ENCODE data around the gene ARID1B. TPM values are rescaled to one million over a fixed set of nuclear protein-coding genes. Genes with fewer than 3 reads are reported as not detected.

The ARID1B gene
- total and polyA plus RNA-seq, 12 donors: 13.3 to 85.6 (median 50.9) TPM

- H3K4me3 ChIP-seq: no peak overlapping the region
- H3K9me3 ChIP-seq (replicated peaks in 1 of 3): no peaks in the 10 kb centered on the region
- H3K27ac ChIP-seq: no peak overlapping the region
- WGBS, 4 donors: 92 to 96% (median 95%) methylated on average over 16 of the region's 16 CpGs
- no peaks in the 10 kb centered on the region for H3K36me3 ChIP-seq (replicated peaks in 1 of 2)
- H3K27me3 ChIP-seq: no peaks in the 10 kb centered on the region
- no peak for DNase-seq
- TF ChIP-seq POLR2A (IDR thresholded peaks at IDR 0.05) (no peak), CTCF (IDR thresholded peaks at IDR 0.05) (no peak)
- intact Hi-C loops (cut with DNase I): no loop called here
- H3K4me1 ChIP-seq (replicated peaks in 1 of 2): no peaks in the 10 kb centered on the region
Observed at GRCh38 chr6:157097255-157097955, 320.2 kb downstream of the ARID1B start.

- TF ChIP-seq POLR2A (IDR thresholded peaks at IDR 0.05) (no peak), CTCF (IDR thresholded peaks at IDR 0.05) (no peak)
- intact Hi-C loops (cut with DNase I): no loop called here
Observed at GRCh38 chr6:157098999-157099398, 321.8 kb downstream of the ARID1B start.

GRCh38 chr6:157099912-157100593 lies 322.9 kb downstream of the ARID1B start:
- WGBS, 4 donors: 71 to 83% (median 74%) methylated on average over 7 of the region's 7 CpGs
- no peak for DNase-seq
- Histone ChIP-seq H3K9me3 (replicated peaks in 1 of 3) (no peaks in the 10 kb centered on the region), H3K4me1 (replicated peaks in 1 of 2) (peaks cover 5% of the 10 kb centered on the region in 2 donors), H3K27me3 (no peaks in the 10 kb centered on the region), H3K27ac (no peak overlapping the region), H3K4me3 (no peak overlapping the region), H3K36me3 (replicated peaks in 1 of 2) (no peaks in the 10 kb centered on the region)
- TF ChIP-seq POLR2A (IDR thresholded peaks at IDR 0.05): no peak
- TF ChIP-seq CTCF (IDR thresholded peaks at IDR 0.05): no peak
- intact Hi-C loops (cut with DNase I): no loop called here

More at GRCh38 chr6:157098999-157099398, 321.8 kb downstream of the ARID1B start:
- Histone ChIP-seq H3K27ac (no peak overlapping the region), H3K27me3 (no peaks in the 10 kb centered on the region), H3K4me3 (no peak overlapping the region), H3K9me3 (replicated peaks in 1 of 3) (no peaks in the 10 kb centered on the region), H3K36me3 (replicated peaks in 1 of 2) (no peaks in the 10 kb centered on the region), H3K4me1 (replicated peaks in 1 of 2) (no peaks in the 10 kb centered on the region)
- no peak for DNase-seq
- WGBS, 4 donors: 90 to 99% (median 94%) methylated on average over 6 to 8 of the region's 8 CpGs

GRCh38 chr6:157101166-157101565 lies 324.0 kb downstream of the ARID1B start:
- Histone ChIP-seq H3K27ac (no peak overlapping the region), H3K27me3 (no peaks in the 10 kb centered on the region), H3K4me1 (replicated peaks in 1 of 2) (peaks cover 6 to 9% of the 10 kb centered on the region in 2 donors), H3K9me3 (replicated peaks in 1 of 3) (no peaks in the 10 kb centered on the region), H3K4me3 (no peak overlapping the region), H3K36me3 (replicated peaks in 1 of 2) (no peaks in the 10 kb centered on the region)
- no peak for DNase-seq
- WGBS, 4 donors: 64 to 93% (median 84%) methylated on average over 1 of the region's 1 CpG
- no peak for TF ChIP-seq CTCF (IDR thresholded peaks at IDR 0.05)
- TF ChIP-seq POLR2A (IDR thresholded peaks at IDR 0.05): no peak
- intact Hi-C loops (cut with DNase I): no loop called here

Measured in adrenal gland (tissue), 12 donors.